HEK293 (cell line): Measurements from ENCODE around the gene APOBEC4.

Experiments used
- CTCF ChIA-PET: fragments of 350-600 bp; formaldehyde crosslinking; extraction: SDS; loops from one replicate; lab custom pipeline; 2021; ENCODE audit warnings: antibody characterized with exemption; lab: Yijun Ruan, JAX
- POLR2A ChIA-PET: fragments of 300-600 bp; formaldehyde crosslinking; extraction: SDS; loops from one replicate; lab custom pipeline; 2020; ENCODE audit warnings: antibody characterized with exemption, inconsistent platforms; lab: Yijun Ruan, JAX
- H3K27ac ChIP-seq: fragments of 200-500 bp; sonication (Bioruptor generic); 2 replicates; pipeline ENCODE4 v1.5.1; 2014; ENCODE audit warnings: low read depth, low read length, control low read depth, inconsistent platforms; ENCODE audit errors: extremely low read depth
- H3K36me3 ChIP-seq, 2 experiments: fragments of 200-500 bp in 1 of 2; sonication (Bioruptor generic) in 1 of 2; 1 replicate in 1 of 2; 2 replicates in 1 of 2; pipeline ENCODE4 v1.5.1; 2014 to 2017; ENCODE audit warnings: inconsistent platforms in 2 of 2, low read length in 2 of 2; ENCODE audit not compliant: control insufficient read depth in 2 of 2, insufficient read depth in 1 of 2
- H3K4me1 ChIP-seq: fragments of 200-500 bp; sonication (Bioruptor generic); 2 replicates; pipeline ENCODE4 v1.5.1; 2014; ENCODE audit warnings: mild to moderate bottlenecking, low read length, inconsistent platforms; ENCODE audit not compliant: control insufficient read depth, insufficient read depth
- H3K4me3 ChIP-seq: 2 replicates; pipeline ENCODE4 v1.5.1; 2011; ENCODE audit warnings: low read depth, mild to moderate bottlenecking, control low read depth, low read length, moderate library complexity
- H3K9me3 ChIP-seq: fragments of 200-500 bp; sonication (Bioruptor generic); 2 replicates; pipeline ENCODE4 v1.5.1; 2014; ENCODE audit warnings: low read depth, low read length, inconsistent platforms; ENCODE audit not compliant: control insufficient read depth, insufficient read depth
- BCL6B ChIP-seq: fragments of 450-650 bp; formaldehyde crosslinking; IDR thresholded peaks from 2 replicates; pipeline ENCODE4 v1.5.1; 2017; ENCODE audit warnings: missing biosample characterization, missing genetic modification characterization
- REST ChIP-seq: fragments of 450-650 bp; formaldehyde crosslinking; IDR thresholded peaks from 2 replicates; pipeline ENCODE4 v1.5.1; 2016; ENCODE audit warnings: missing biosample characterization, missing genetic modification characterization
- SETDB1 ChIP-seq: IDR thresholded peaks from one replicate; pipeline ENCODE4 v1.6.1; 2017; ENCODE audit warnings: mild to moderate bottlenecking, low read length, moderate library complexity, mixed read lengths; ENCODE audit not compliant: insufficient read length
- ZBTB20 ChIP-seq: fragments of 450-650 bp; formaldehyde crosslinking; IDR thresholded peaks from 2 replicates; pipeline ENCODE4 v1.5.1; 2016; ENCODE audit warnings: missing biosample characterization, missing genetic modification characterization
- ZNF114 ChIP-seq: fragments of 450-650 bp; formaldehyde crosslinking; IDR thresholded peaks from 2 replicates; pipeline ENCODE4 v1.5.0; 2017; ENCODE audit warnings: missing biosample characterization, missing genetic modification characterization
- ZNF138 ChIP-seq: fragments of 450-650 bp; formaldehyde crosslinking; IDR thresholded peaks from 2 replicates; pipeline ENCODE4 v1.5.1; 2016; ENCODE audit warnings: missing biosample characterization, missing genetic modification characterization, borderline replicate concordance
- ZNF510 ChIP-seq: fragments of 450-650 bp; formaldehyde crosslinking; IDR thresholded peaks from 2 replicates; pipeline ENCODE4 v1.5.1; 2018; ENCODE audit warnings: mild to moderate bottlenecking, missing genetic modification characterization, missing biosample characterization; ENCODE audit not compliant: insufficient replicate concordance
- ZNF518A ChIP-seq: fragments of 450-650 bp; formaldehyde crosslinking; conservative IDR thresholded peaks from 2 replicates; pipeline ENCODE4 v1.5.1; 2016; ENCODE audit warnings: low read depth, missing biosample characterization, missing genetic modification characterization
- ZNF670 ChIP-seq: fragments of 450-650 bp; formaldehyde crosslinking; IDR thresholded peaks from 2 replicates; pipeline ENCODE4 v1.5.1; 2016; ENCODE audit warnings: missing biosample characterization, missing genetic modification characterization, low read depth
- ZNF701 ChIP-seq: fragments of 450-650 bp; formaldehyde crosslinking; IDR thresholded peaks from 2 replicates; pipeline ENCODE4 v1.5.1; 2016; ENCODE audit warnings: missing biosample characterization, missing genetic modification characterization
- ZNF704 ChIP-seq: fragments of 450-650 bp; formaldehyde crosslinking; IDR thresholded peaks from 2 replicates; pipeline ENCODE4 v1.5.1; 2016; ENCODE audit warnings: missing biosample characterization, missing genetic modification characterization
- ZNF777 ChIP-seq: fragments of 450-650 bp; formaldehyde crosslinking; IDR thresholded peaks from 2 replicates; pipeline ENCODE4 v1.5.1; 2017; ENCODE audit warnings: missing biosample characterization, missing genetic modification characterization, borderline replicate concordance
- ZNF791 ChIP-seq: fragments of 450-650 bp; formaldehyde crosslinking; IDR thresholded peaks from 2 replicates; pipeline ENCODE4 v1.5.1; 2016; ENCODE audit warnings: missing biosample characterization, missing genetic modification characterization

The APOBEC4 gene

GRCh38 chr1:183676586-183677189 is 23.6 kb upstream of the APOBEC4 start:
- CTCF ChIA-PET, result interaction anchor here (0.6 to 4.8 kb wide), 7 partner anchors 9 to 396 kb away, joined by 3 to 32 read pairs (median 6); no protein-coding TSS in a partner anchor
- H3K9me3 ChIP-seq, result no peaks in the 10 kb centered on the region

GRCh38 chr1:183675883-183676585 is 22.9 kb upstream of the APOBEC4 start:
- ChIA-PET CTCF (interaction anchor here (0.6 to 4.8 kb wide), 6 partner anchors 8 to 713 kb away, joined by 3 to 32 read pairs (median 4); no protein-coding TSS in a partner anchor), POLR2A (no interaction called here)
- no peaks in the 10 kb centered on the region for H3K9me3 ChIP-seq
- H3K4me3 ChIP-seq, result no peak overlapping the region
- H3K36me3 ChIP-seq, result no peaks in the 10 kb centered on the region
- no peaks in the 10 kb centered on the region for H3K4me1 ChIP-seq
- no peak overlapping the region for H3K27ac ChIP-seq
- TF ChIP-seq ZNF670 (tag by site-specific recombination), result no peak
- TF ChIP-seq ZNF114 (tag by site-specific recombination), result no peak
- TF ChIP-seq ZNF704 (tag by site-specific recombination), result no peak
- no peak for TF ChIP-seq REST (tag by site-specific recombination)
- no peak for TF ChIP-seq ZNF791 (tag by site-specific recombination)

More at GRCh38 chr1:183676586-183677189, 23.6 kb upstream of the APOBEC4 start:
- no peaks in the 10 kb centered on the region for H3K4me1 ChIP-seq
- H3K27ac ChIP-seq, result no peak overlapping the region
- no peaks in the 10 kb centered on the region for H3K36me3 ChIP-seq
- TF ChIP-seq ZNF701 (no peak), ZNF518A (tag by site-specific recombination) (no peak), BCL6B (tag by site-specific recombination) (no peak), ZNF138 (tag by site-specific recombination) (no peak), ZNF510 (no peak), ZBTB20 (tag by site-specific recombination) (peak; percentile 72), ZNF777 (tag by site-specific recombination) (no peak), SETDB1 (no peak)
- POLR2A ChIA-PET, result no interaction called here
- H3K4me3 ChIP-seq, result no peak overlapping the region
